H9 (cell line): Measurements from ENCODE around the gene CRHR2. TPM values are rescaled to one million over a fixed set of nuclear protein-coding genes. Genes with fewer than 3 reads are reported as not detected.

Experiments
- DNase-seq: peaks from one replicate; pipeline ENCODE4 v3.0.0-alpha.2; 2017
- H2AFZ ChIP-seq: one replicate; pipeline ENCODE4 v1.6.1; 2013; ENCODE audit warnings: mild to moderate bottlenecking, low read length, control low read depth, moderate library complexity
- H2AK5ac ChIP-seq: 2 replicates; pipeline ENCODE4 v1.6.1; 2013; ENCODE audit warnings: low read length, control low read depth, mixed read lengths; ENCODE audit not compliant: insufficient read length
- H2BK120ac ChIP-seq: one replicate; pipeline ENCODE4 v1.6.1; 2013; ENCODE audit warnings: low read depth, mild to moderate bottlenecking, low read length, control low read depth, inconsistent platforms; ENCODE audit not compliant: poor library complexity, severe bottlenecking
- H2BK12ac ChIP-seq: 2 replicates; pipeline ENCODE4 v1.6.1; 2013; ENCODE audit warnings: low read length, control low read depth, mixed read lengths, low read depth; ENCODE audit not compliant: insufficient read length
- H2BK15ac ChIP-seq: 2 replicates; pipeline ENCODE4 v1.6.1; 2013; ENCODE audit warnings: low read depth, low read length, control low read depth
- H2BK20ac ChIP-seq: one replicate; pipeline ENCODE4 v1.6.1; 2013; ENCODE audit warnings: low read depth, mild to moderate bottlenecking, low read length, control low read depth, inconsistent platforms; ENCODE audit not compliant: poor library complexity, severe bottlenecking
- H2BK5ac ChIP-seq: 2 replicates; pipeline ENCODE4 v1.6.1; 2013; ENCODE audit warnings: low read length, control low read depth, mixed read lengths; ENCODE audit not compliant: insufficient read length
- H3K14ac ChIP-seq: 2 replicates; pipeline ENCODE4 v1.6.1; 2013; ENCODE audit warnings: low read length, control low read depth; ENCODE audit not compliant: insufficient read depth
- H3K18ac ChIP-seq: 2 replicates; pipeline ENCODE4 v1.6.1; 2013; ENCODE audit warnings: low read depth, mild to moderate bottlenecking, mixed read lengths, low read length, control low read depth; ENCODE audit not compliant: insufficient read length
- H3K23ac ChIP-seq: 2 replicates; pipeline ENCODE4 v1.6.1; 2013; ENCODE audit warnings: low read length, control low read depth, mixed read lengths, low read depth; ENCODE audit not compliant: insufficient read length
- H3K23me2 ChIP-seq: 2 replicates; pipeline ENCODE4 v1.6.1; 2013; ENCODE audit warnings: low read depth, mild to moderate bottlenecking, mixed read lengths, low read length, control low read depth; ENCODE audit not compliant: insufficient read length, poor library complexity, severe bottlenecking
- H3K27ac ChIP-seq: 2 replicates; pipeline ENCODE4 v1.5.1; 2013; ENCODE audit warnings: low read length, control low read depth, mixed read lengths, low read depth; ENCODE audit not compliant: insufficient read length
- H3K27me3 ChIP-seq: 2 replicates; pipeline ENCODE4 v1.6.1; 2013; ENCODE audit warnings: low read length, control low read depth, inconsistent platforms; ENCODE audit not compliant: insufficient read depth
- H3K4ac ChIP-seq: 2 replicates; pipeline ENCODE4 v1.6.1; 2013; ENCODE audit warnings: low read depth, mild to moderate bottlenecking, control low read depth, inconsistent platforms, low read length, moderate library complexity
- H3K4me1 ChIP-seq: 2 replicates; pipeline ENCODE4 v1.6.1; 2013; ENCODE audit warnings: low read length, control low read depth, inconsistent platforms; ENCODE audit not compliant: insufficient read depth
- H3K4me2 ChIP-seq: 2 replicates; pipeline ENCODE4 v1.6.1; 2013; ENCODE audit warnings: low read length, control low read depth, mixed read lengths; ENCODE audit not compliant: insufficient read length, insufficient read depth
- H3K56ac ChIP-seq: 2 replicates; pipeline ENCODE4 v1.6.1; 2013; ENCODE audit warnings: low read depth, mild to moderate bottlenecking, mixed read lengths, low read length, control low read depth; ENCODE audit not compliant: insufficient read length
- H3K79me1 ChIP-seq: 2 replicates; pipeline ENCODE4 v1.6.1; 2013; ENCODE audit warnings: low read depth, mild to moderate bottlenecking, moderate library complexity, low read length, control low read depth, inconsistent platforms; ENCODE audit not compliant: insufficient read depth, poor library complexity, severe bottlenecking
- H3K79me2 ChIP-seq: 2 replicates; pipeline ENCODE4 v1.6.1; 2013; ENCODE audit warnings: low read length, control low read depth, inconsistent platforms; ENCODE audit not compliant: insufficient read depth
- H3K9ac ChIP-seq: 2 replicates; pipeline ENCODE4 v1.6.1; 2013; ENCODE audit warnings: low read length, control low read depth, mixed read lengths; ENCODE audit not compliant: insufficient read length; ENCODE audit errors: extremely low read depth
- H3K9me3 ChIP-seq: one replicate; pipeline ENCODE4 v1.6.1; 2013; ENCODE audit warnings: low read depth, low read length, inconsistent platforms; ENCODE audit not compliant: control insufficient read depth
- H3T11ph ChIP-seq: one replicate; pipeline ENCODE4 v1.6.1; 2013; ENCODE audit warnings: mild to moderate bottlenecking, low read length, control low read depth, inconsistent platforms
- H4K20me1 ChIP-seq: one replicate; pipeline ENCODE4 v1.6.1; 2013; ENCODE audit not compliant: control insufficient read depth, insufficient read length, insufficient read depth
- H4K5ac ChIP-seq: 2 replicates; pipeline ENCODE4 v1.6.1; 2013; ENCODE audit warnings: low read depth, mild to moderate bottlenecking, mixed read lengths, low read length, control low read depth; ENCODE audit not compliant: insufficient read length
- H4K8ac ChIP-seq: replicated peaks from 2 replicates; pipeline ENCODE4 v1.6.1; 2013; ENCODE audit warnings: low read length, control low read depth, mixed read lengths, low read depth; ENCODE audit not compliant: insufficient read length
- H4K91ac ChIP-seq: 2 replicates; pipeline ENCODE4 v1.6.1; 2013; ENCODE audit warnings: low read depth, mild to moderate bottlenecking, moderate library complexity, mixed read lengths, low read length, control low read depth; ENCODE audit not compliant: insufficient read length
- H3K27ac Mint-ChIP-seq, 3 experiments: 2 replicates in 2 of 3; 3 replicates in 1 of 3; pipeline ENCODE4 v1.8.0; 2020 to 2021; ENCODE audit warnings: mixed read lengths in 3 of 3, mild to moderate bottlenecking in 1 of 3, moderate library complexity in 1 of 3
- H3K27me3 Mint-ChIP-seq: 2 replicates; pipeline ENCODE4 v1.8.0; 2021; ENCODE audit warnings: low read depth, mild to moderate bottlenecking, moderate library complexity, mixed read lengths
- H3K36me3 Mint-ChIP-seq, 3 experiments: 2 replicates in 2 of 3; 3 replicates in 1 of 3; pipeline ENCODE4 v1.8.0; 2020 to 2021; ENCODE audit warnings: low read depth in 3 of 3, mixed read lengths in 3 of 3; ENCODE audit not compliant: insufficient read depth in 1 of 3
- H3K4me1 Mint-ChIP-seq, 2 experiments: 2 replicates each; pipeline ENCODE4 v1.8.0; 2020; ENCODE audit warnings: mixed read lengths in 2 of 2
- H3K4me3 Mint-ChIP-seq, 2 experiments: 2 replicates in 1 of 2; 3 replicates in 1 of 2; pipeline ENCODE4 v1.8.0; 2020 to 2021; ENCODE audit warnings: mild to moderate bottlenecking in 2 of 2, mixed read lengths in 2 of 2, moderate library complexity in 1 of 2
- H3K9me3 Mint-ChIP-seq, 2 experiments: 2 replicates in 1 of 2; 3 replicates in 1 of 2; pipeline ENCODE4 v1.8.0; 2020; ENCODE audit warnings: mild to moderate bottlenecking in 2 of 2, mixed read lengths in 2 of 2, moderate library complexity in 1 of 2
- WGBS: extraction: QIAGEN DNeasy Blood & Tissue Kit; methylation state at CpG from one replicate; pipeline ENCODE4 v1.1.7; 2013; ENCODE audit warnings: missing lambda C conversion rate, low lambda C conversion rate, mixed read lengths; ENCODE audit not compliant: insufficient read length; ENCODE audit errors: extremely low coverage; 5-methylcytosine and 5-hydroxymethylcytosine counted together
- total RNA-seq: library from RNA; stranded (reverse); gene quantifications from 2 replicates; pipeline ENCODE4 v1.2.1, GENCODE V29; 2021
- TF ChIP-seq, protein P1 (sequence below): fragments of 200-600 bp; sonication (generic); conservative IDR thresholded peaks from 3 replicates; pipeline ENCODE4 v1.8.0; 2021; ENCODE audit warnings: antibody characterized with exemption, mild to moderate bottlenecking

The CRHR2 gene
- total RNA-seq, 1 experiment from 2014 or later, result 0.07 TPM

DNA sequence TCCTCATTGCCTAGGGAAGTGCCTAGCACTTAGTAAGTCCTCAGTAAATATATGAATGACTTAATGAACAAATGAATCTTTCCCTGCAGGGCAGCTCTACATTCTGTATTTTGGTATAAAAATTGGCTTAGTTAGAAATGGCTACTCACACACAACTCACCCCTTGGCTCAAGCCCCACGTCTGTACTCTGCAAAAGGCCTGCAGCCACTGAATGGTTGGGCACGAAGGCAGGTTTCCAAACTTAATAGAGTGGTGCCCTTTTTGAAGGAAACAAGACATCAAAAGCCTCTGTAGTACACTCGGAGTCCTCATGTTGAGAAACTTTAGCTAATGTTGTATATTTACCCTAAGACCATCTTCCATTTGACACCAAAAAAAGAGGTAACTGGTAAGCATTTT lies 36.6 kb downstream of the CRHR2 start:
- no peak overlapping the region for H3K4me2 ChIP-seq
- H2BK12ac ChIP-seq, result no peak overlapping the region
- no peak overlapping the region for H3K23ac ChIP-seq
- H3K14ac ChIP-seq, result no peak overlapping the region
- Mint-ChIP-seq H3K27me3 (no peaks in the 10 kb centered on the region), H3K4me3 (no peak overlapping the region), H3K27ac (no peak overlapping the region), H3K9me3 (no peaks in the 10 kb centered on the region; a peak in 1 of 5 replicates), H3K4me1 (peaks cover 26 to 29% of the 10 kb centered on the region in 2 experiments), H3K36me3 (peaks cover 8 to 30% (median 26%) of the 10 kb centered on the region in 3 experiments; a peak in 6 of 7 replicates)
- H3K27ac ChIP-seq, result no peak overlapping the region
- H2AFZ ChIP-seq, result no peak overlapping the region
- no peak overlapping the region for H4K5ac ChIP-seq
- H4K91ac ChIP-seq, result no peak overlapping the region
- no peaks in the 10 kb centered on the region for H3K27me3 ChIP-seq
- no peak overlapping the region for H3K4ac ChIP-seq
- H2BK5ac ChIP-seq, result no peak overlapping the region
- H3K79me2 ChIP-seq, result no peaks in the 10 kb centered on the region
- no peak overlapping the region for H2BK20ac ChIP-seq
- peaks cover 7% of the 10 kb centered on the region; the same call in 1 of the 2 replicates for H3K4me1 ChIP-seq
- no CpG with 5 or more reads among the region's 3 CpGs for WGBS
- H3K56ac ChIP-seq, result no peak overlapping the region
- TF ChIP-seq, protein P1, sequence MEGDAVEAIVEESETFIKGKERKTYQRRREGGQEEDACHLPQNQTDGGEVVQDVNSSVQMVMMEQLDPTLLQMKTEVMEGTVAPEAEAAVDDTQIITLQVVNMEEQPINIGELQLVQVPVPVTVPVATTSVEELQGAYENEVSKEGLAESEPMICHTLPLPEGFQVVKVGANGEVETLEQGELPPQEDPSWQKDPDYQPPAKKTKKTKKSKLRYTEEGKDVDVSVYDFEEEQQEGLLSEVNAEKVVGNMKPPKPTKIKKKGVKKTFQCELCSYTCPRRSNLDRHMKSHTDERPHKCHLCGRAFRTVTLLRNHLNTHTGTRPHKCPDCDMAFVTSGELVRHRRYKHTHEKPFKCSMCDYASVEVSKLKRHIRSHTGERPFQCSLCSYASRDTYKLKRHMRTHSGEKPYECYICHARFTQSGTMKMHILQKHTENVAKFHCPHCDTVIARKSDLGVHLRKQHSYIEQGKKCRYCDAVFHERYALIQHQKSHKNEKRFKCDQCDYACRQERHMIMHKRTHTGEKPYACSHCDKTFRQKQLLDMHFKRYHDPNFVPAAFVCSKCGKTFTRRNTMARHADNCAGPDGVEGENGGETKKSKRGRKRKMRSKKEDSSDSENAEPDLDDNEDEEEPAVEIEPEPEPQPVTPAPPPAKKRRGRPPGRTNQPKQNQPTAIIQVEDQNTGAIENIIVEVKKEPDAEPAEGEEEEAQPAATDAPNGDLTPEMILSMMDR, result no peak
- no peak overlapping the region for H2AK5ac ChIP-seq
- no peak overlapping the region for H3K18ac ChIP-seq
- no peak overlapping the region for H3T11ph ChIP-seq
- no peak overlapping the region for H2BK120ac ChIP-seq
- no peaks in the 10 kb centered on the region for H4K20me1 ChIP-seq
- peaks cover 3% of the 10 kb centered on the region for H3K23me2 ChIP-seq
- H4K8ac ChIP-seq, result no peak overlapping the region
- H3K9me3 ChIP-seq, result no peaks in the 10 kb centered on the region
- no peaks in the 10 kb centered on the region for H3K79me1 ChIP-seq
- no peak for DNase-seq
- H2BK15ac ChIP-seq, result no peak overlapping the region
- H3K9ac ChIP-seq, result no peak overlapping the region
